ENCODE measurements around the gene ANGEL2. TPM values are rescaled to one million over a fixed set of nuclear protein-coding genes. Genes with fewer than 3 reads are reported as not detected.

ANGEL2 gene
- total RNA-seq, 2 donors from 2014 or later, result 19.0 to 20.6 TPM

- no peak for DNase-seq
- TF ChIP-seq, protein P1, sequence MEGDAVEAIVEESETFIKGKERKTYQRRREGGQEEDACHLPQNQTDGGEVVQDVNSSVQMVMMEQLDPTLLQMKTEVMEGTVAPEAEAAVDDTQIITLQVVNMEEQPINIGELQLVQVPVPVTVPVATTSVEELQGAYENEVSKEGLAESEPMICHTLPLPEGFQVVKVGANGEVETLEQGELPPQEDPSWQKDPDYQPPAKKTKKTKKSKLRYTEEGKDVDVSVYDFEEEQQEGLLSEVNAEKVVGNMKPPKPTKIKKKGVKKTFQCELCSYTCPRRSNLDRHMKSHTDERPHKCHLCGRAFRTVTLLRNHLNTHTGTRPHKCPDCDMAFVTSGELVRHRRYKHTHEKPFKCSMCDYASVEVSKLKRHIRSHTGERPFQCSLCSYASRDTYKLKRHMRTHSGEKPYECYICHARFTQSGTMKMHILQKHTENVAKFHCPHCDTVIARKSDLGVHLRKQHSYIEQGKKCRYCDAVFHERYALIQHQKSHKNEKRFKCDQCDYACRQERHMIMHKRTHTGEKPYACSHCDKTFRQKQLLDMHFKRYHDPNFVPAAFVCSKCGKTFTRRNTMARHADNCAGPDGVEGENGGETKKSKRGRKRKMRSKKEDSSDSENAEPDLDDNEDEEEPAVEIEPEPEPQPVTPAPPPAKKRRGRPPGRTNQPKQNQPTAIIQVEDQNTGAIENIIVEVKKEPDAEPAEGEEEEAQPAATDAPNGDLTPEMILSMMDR (IDR thresholded peaks at IDR 0.05), result no peak
- H3K4me3 ChIP-seq, result no peak overlapping the region
Observed at GRCh38 chr1:212955961-212956620, 59.6 kb downstream of the ANGEL2 start.

DNA sequence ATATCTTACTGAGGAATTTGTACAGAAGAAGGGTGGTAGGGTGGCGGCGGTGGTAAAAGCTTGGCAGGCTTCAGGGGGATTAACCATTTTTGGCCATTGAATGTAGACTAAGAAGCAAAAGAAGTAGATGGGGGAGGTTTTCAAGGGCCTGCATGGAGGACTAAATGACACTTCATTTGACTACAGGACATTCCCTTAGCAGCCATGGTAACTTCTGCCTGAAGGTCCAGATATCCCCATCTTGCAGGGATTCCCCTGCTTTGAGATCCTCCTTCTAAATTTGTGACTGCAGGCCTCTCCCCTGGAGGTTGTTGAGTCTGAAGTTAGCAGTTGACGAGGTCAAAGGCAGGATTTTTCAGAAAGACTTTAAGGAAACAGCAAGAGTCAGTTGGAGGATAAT, 60.6 kb downstream of the ANGEL2 start:
- H3K36me3 ChIP-seq, result no peaks in the 10 kb centered on the region
- no peak overlapping the region for H3K4me3 ChIP-seq
- H3K27me3 ChIP-seq, result no peaks in the 10 kb centered on the region
- no peak overlapping the region for H3K27ac ChIP-seq
- no peak for DNase-seq
- intact Hi-C loops (cut with DNase I), result no loop called here
- H3K4me1 ChIP-seq, result no peaks in the 10 kb centered on the region
- TF ChIP-seq, protein P1 (IDR thresholded peaks at IDR 0.05), result no peak
- no peaks in the 10 kb centered on the region for H3K9me3 ChIP-seq
- H3K9ac ChIP-seq (ENCODE audit: low read depth in 2 of 2, low read length in 2 of 2), result no peak overlapping the region

More at GRCh38 chr1:212955961-212956620, 59.6 kb downstream of the ANGEL2 start:
- Histone ChIP-seq H3K9me3 (no peaks in the 10 kb centered on the region), H3K9ac (ENCODE audit: low read depth in 2 of 2, low read length in 2 of 2) (no peak overlapping the region), H3K27ac (no peak overlapping the region), H3K36me3 (no peaks in the 10 kb centered on the region), H3K27me3 (no peaks in the 10 kb centered on the region), H3K4me1 (no peaks in the 10 kb centered on the region)
- intact Hi-C loops (cut with DNase I), result no loop called here

DNA sequence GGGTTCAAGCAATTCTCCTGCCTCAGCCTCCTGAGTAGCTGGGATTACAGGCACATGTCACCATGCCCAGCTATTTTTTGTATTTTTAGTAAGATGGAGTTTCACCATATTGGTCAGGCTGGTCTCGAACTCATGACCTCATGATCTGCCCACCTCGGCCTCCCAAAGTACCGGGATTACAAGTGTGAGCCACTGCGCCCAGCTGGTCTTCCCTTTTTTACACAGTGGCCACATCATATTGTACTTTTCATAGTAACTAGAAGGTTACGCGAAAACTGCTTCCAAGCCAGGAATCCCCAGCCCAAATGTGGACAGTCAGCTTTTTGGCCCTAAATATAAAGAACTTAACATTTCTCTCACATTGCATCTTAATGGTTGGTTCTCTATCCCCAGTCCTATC, 61.2 kb downstream of the ANGEL2 start:
- TF ChIP-seq, protein P1 (IDR thresholded peaks at IDR 0.05), result no peak
- intact Hi-C loops (cut with DNase I), result no loop called here
- no peak overlapping the region for H3K9ac ChIP-seq (ENCODE audit: low read depth in 2 of 2, low read length in 2 of 2)
- DNase-seq, result no peak
- no peaks in the 10 kb centered on the region for H3K27me3 ChIP-seq
- no peaks in the 10 kb centered on the region for H3K9me3 ChIP-seq
- H3K36me3 ChIP-seq, result no peaks in the 10 kb centered on the region
- no peaks in the 10 kb centered on the region for H3K4me1 ChIP-seq
- H3K27ac ChIP-seq, result no peak overlapping the region
- no peak overlapping the region for H3K4me3 ChIP-seq

- Histone ChIP-seq H3K4me1 (no peaks in the 10 kb centered on the region), H3K9me3 (no peaks in the 10 kb centered on the region), H3K4me3 (no peak overlapping the region), H3K27me3 (no peaks in the 10 kb centered on the region), H3K36me3 (no peaks in the 10 kb centered on the region), H3K27ac (no peak overlapping the region), H3K9ac (ENCODE audit: low read depth in 2 of 2, low read length in 2 of 2) (no peak overlapping the region)
- DNase-seq, result no peak
- TF ChIP-seq, protein P1 (IDR thresholded peaks at IDR 0.05), result no peak
- intact Hi-C loops (cut with DNase I), result no loop called here
Observed at GRCh38 chr1:212953321-212953720, 62.3 kb downstream of the ANGEL2 start.

DNA sequence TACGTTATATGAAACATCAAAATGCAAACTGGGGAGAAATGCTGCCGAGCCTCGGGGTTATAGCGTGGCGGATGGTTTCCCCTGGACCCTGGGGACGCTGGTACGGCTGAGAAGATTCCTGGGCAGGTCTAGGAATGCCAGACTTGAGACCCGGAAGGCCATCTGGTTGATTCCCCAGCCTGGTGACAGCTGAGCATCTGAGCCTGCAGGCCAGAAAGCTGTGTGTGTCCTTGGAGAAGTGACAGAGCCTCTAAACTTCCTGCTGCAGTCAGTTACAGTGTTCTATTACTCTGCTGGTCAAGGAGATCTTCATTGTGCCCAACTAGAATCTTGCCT, 63.1 kb downstream of the ANGEL2 start:
- intact Hi-C loops (cut with DNase I), result no loop called here
- H3K27ac ChIP-seq, result no peak overlapping the region
- no peak for DNase-seq
- TF ChIP-seq, protein P1 (IDR thresholded peaks at IDR 0.05), result no peak
- no peaks in the 10 kb centered on the region for H3K36me3 ChIP-seq
- H3K4me1 ChIP-seq, result no peaks in the 10 kb centered on the region
- H3K4me3 ChIP-seq, result no peak overlapping the region
- H3K9ac ChIP-seq (ENCODE audit: low read depth in 2 of 2, low read length in 2 of 2), result no peak overlapping the region
- H3K9me3 ChIP-seq, result no peaks in the 10 kb centered on the region
- no peaks in the 10 kb centered on the region for H3K27me3 ChIP-seq
